NCI-H1417 (cell line): ENCODE data around the gene POU2F1.
"Not testable (repeated sequence)": the region's sequence is repeated elsewhere in the genome, so short reads cannot be mapped to it uniquely, and the experiment has no call there.

Experiments
- DNase-seq, 3 experiments: peaks; one replicate each; lab custom pipeline; 2025; lab: John Stamatoyannopoulos, UW

POU2F1 gene

DNA sequence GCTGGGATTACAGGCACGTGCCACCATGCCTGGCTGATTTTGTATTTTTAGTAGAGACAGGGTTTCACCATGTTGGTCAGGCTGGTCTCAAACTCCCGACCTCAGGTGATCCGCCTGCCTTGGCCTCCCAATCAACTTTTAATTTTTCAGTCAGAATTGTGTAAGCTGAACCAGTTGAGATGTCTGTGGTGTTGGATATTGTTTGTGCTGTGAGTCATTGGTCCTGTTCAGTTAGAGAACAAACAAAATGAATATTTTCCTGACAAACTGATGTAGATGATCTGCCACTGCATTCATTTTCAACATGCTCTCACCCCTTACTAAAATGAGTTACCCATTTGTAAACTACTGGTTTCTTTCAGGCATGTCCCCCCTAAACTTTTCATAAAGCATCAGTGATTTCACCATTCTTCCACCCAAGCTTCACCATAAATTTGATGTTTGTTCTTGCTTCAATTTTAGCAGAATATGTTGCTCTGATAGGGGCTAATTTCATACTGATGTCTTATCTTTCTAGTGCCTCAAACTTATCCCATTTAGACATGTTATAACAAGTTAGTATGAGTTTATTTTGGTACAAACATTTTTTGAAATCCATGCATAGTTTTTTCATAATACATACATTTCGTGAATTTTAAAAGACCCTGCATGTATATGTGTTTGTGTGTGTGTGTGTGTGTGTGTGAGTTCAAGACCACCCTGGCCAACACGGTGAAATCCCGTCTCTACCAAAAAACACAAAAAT is 15.2 kb upstream of the POU2F1 start:
- DNase-seq = not testable (repeated sequence)

DNA sequence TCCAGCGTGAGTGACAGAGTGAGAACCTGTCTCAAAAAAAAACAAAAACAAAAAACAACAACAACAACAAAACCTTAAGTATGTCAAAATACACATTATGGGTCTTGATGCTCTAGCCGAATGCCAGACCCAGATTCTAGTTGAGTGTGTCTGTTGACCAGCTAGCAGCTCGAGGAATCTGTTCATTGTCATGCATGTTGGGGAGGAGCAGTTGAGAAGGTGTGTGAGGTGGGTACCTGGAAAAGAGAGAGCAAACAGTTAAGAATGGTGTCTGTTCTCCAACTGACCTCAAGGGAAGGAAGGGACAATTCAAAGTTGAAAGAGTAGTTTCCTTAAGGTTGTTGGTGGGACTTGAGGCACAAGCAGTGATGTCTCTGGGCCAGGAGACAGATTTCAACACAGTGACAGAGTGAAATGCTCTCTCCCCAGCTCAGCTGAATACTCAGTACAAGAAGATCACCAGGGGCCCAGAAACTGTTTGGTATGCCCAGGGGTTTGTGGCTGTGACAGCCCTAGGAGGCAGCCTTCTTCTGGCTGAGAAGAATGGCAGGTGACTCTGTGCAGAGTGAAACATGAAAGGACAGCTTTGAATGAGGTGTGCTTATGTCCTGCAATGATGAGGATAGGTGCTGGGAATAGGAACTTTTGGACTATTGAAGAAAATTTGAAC is 14.4 kb upstream of the POU2F1 start:
- DNase-seq = no peak

DNA sequence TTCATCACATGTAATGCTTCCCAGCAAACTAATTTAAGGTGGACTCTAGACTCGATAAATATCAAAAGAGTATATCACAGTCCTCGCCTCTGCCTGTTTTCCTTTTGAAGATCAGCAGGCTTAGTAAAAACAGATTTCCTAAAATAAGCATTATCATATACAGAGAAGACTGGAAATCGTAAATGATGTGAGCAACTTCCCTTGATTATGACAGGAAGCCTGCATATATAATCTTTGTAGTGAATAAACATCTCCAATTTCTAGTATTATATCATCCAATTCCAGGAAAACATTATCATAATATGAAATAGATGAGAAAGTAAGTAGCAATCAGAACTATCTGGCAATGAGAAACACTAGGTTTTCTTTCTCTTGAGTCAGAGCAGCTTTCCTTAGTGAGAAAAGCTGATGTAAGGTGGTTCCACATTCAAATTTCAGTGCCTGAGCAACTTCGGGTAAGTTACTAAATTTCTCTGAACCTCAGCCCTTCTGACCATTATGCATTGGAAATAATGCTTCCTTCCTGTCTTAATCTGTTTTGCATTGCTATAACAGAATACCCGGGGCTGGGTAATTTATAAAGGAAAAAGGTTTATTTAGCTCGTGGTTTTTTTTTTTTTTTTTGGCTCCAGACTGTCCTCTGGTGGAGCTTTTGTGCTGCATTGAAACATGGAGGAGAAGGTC is 12.6 kb upstream of the POU2F1 start:
- no peak for DNase-seq

DNA sequence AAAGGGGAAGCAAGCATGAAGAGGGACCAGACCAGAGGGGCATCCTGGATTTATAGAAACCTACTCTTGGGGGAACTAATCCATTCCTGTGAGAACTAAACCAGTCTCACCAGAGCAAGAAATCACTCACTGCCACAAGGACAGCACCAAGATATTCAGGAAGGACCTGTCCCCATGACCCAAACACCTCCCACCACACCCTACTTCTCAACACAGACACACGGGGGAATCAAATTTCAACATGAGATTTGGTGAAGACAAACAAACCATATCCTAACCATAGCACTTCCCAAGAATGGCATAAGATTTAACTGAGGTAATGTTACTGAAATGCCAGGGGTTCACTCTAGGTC is 12.1 kb upstream of the POU2F1 start:
- no peak for DNase-seq

DNA sequence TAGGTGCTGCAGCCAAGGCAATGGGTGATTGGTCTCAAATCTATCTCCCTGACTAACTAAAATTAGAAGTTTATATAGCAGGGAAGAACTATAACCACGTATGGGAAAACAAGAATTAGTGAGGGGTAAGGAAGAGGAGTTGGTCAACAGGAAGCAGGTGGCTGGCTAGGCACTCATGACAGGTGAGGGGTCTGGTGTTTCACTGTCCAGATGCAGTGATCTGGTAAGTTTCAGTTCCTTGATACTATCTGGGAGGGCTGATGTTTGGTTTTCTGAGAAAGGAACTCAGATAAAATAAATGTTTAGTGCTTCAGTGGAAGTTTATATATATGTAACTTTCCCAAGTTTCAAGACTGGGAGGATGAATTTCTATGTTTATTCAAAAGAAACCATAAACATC is 11.6 kb upstream of the POU2F1 start:
- no peak for DNase-seq

DNA sequence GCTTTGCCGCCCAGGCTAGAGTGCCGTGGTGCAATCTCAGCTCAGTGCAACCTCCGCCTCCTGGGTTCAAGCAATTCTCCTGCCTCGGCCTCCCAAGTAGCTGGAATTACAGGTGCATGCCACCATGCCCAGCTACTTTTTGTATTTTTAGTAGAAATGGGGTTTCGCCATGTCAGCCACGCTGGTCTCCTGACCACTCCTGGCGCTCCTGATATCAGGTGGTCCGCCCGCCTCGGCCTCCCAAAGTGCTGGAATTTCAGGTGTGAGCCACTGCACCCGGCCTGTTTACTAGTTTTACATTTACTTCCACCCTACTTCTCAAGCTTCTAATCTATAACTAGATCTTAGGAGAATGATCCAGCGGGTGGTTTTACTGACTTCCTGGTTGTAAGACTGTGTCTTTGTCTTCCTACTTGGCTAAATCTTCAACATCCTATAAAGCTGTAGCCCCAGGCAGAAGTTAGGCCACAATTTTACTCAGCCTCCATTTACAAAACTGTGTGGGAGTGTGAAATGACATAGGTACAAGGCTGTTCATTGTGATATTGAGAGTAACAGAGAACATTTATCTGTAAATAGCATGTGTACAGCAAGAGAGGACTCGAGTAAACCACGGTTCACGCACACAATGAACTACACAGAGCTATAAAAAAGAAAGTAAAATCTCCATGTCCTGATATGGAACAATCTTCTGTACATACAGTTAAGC is 9.6 kb upstream of the POU2F1 start:
- no peak for DNase-seq

DNA sequence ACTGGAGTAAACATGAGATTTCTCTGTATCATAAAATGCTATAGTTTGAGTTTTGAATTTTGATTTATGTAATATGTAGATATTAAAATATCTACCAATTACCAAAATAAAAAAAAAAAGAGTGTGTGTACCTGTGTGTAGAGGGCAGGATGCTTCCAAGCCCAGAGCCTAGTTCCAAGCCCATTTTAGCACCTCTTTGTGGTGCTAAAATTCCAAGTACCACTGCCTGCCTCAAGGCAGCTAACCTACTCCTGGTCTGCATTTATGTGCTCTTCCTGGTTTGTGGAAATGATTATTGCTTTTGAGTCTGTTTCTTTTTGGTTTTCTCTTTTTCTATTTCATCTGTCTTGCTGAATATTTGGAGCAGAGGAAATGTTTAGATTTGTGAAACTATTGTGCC is 8.7 kb upstream of the POU2F1 start:
- no peak for DNase-seq

DNA sequence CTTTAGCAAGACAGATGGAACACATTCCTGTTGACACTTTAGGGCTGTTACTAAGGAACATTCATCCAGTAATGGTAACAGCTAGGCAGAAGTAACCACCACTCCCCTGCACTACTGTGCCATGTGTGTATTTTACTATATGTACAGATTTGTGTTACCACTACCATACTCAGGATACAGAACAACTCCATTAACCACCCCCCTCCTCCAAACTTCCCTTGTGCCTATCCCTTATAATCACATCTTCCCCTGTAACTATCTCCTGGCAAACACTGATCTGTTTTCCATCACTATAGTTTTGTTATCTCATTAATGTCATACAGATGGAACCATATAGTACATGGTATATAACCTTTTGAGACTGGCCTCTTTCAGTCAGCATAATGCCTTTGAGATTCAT is 3.9 kb upstream of the POU2F1 start:
- no peak for DNase-seq

DNA sequence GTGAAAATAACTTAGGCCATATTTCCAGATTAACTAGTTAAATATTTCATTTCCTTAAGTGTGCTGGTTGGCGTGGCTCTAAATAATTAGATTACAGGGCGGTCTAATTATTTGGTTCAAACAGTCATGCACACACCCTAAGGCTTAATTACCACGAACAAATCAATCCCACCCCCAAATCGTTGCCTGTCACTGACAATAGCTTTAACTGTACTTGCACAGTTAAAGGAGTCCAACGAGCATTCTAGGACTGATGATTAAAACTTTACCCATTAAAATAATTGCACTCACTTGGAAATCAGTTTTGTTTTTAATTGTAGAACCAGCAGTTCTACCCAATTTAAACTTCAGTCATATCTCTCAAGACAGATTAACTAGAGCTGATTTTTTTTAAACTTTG is 1.5 kb upstream of the POU2F1 start:
- DNase-seq = peak in 2 of 3 experiments; percentile 47 to 75

DNA sequence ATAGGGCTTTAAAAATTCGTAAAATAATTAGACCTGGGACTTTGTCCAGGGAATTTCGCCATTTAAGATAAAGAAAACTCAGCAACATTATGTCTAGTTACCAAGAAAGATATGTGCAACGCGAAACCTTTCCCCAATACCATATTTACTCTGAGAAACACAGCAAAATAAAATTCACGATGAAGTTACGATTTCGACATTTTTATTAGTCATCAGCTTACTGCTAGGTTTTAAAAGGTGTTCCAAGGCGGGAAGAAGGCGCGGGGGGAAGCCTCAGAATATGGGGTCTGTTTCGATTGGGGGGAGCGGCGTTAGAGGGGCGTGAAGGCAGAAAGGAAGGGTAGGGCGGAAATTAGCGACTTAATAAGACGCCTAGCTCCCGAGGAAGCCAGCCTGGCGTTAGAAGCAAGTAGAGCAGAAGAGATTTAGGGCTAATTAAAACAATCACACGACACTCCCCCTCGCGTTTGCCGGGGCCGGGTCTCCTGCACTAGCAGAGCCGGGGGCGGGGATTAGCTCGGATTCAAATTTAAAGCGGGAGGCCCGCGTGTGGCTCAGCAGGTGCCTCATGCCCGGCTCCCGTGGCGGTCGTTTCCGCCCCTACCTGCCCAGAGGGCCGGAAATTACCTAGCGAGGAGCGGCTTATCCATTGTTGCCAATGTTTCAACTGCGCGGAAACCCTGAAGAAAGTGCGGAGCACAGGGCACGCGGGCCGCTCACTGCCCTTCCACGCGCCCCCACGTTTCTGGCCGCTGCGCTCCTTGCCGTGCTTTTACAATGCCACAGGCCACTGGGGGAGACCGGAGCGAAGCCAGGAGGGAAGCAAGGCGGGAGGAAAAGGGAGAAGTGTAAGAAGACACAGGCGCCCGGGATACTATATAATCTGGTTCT is 795 bp upstream of the POU2F1 start:
- DNase-seq = peak; percentile 96 to 99 (median 98)

DNA sequence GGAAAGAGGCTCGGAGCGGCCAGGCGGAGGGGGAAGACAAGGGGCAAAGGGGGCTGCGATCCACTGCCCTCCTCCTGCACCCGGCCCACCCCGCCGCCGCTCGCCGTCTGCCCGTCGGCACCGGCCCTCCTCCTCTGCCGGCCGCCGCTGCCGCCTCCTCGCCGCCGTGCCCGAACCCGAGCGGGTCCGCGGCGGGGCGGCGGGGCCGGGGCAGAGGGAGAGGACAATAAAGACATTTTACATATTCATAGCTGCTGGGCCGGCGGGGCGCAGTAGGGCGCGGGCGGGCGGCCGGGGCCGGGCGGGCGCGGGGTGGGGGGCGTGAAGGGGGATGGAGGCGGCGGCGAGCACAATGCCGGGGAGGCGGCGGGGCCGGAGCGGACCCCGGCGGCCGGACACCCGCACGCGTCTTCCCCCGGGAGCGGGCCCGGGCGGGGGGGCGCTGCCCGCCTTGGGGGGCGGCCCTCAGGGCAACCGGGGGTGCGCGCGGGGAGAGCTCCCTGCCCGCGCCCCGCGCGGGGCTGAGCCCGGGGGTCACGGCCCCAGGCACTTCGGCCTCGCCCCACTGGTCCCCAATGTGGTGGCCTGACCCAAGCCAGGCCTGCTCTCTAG is 546 bp downstream of the POU2F1 start:
- DNase-seq = no peak

DNA sequence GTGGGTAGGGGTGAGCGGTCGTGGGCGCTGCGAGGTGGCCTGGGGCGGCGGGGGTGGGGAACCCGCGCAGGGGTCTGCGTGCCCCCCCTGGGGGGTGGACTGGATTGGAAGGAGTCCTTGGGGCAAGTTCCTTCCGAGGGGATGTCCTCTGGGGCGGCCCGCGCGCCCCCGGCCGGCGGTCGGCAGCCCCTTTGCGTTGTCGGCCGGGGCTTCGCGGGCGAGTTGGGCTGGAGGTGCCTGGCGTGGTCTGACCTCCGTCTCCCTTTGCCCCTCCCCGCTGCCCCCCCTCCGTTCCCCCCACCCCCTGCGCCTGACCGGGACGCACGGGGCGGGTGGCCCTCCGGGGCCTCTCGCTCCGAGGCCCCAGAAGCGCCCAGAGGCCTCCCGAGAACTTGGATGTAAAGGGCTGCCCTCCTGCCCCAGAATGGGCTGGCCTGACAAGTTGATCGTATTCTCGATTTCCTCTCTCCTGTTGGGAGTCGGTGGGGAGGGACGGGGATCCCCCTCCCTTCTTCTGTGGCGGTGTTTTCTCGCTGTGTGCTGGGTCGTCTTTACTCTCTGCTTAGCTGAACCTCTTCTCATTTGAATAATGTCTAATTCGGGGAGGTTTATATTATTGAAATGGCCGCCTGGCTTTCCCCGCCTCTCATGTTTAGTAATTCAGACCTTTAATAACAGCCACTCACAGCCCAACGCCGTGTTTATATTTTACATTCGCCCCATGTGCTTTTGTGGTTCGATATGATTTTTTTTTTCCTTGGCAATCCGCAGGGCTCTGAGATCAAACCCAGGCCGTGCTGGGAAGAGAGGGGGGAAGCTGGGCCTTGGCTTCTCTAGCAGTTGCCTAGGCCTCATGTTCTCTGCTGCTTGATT is 1.3 kb downstream of the POU2F1 start:
- peak; percentile 70 to 93 (median 80) for DNase-seq

DNA sequence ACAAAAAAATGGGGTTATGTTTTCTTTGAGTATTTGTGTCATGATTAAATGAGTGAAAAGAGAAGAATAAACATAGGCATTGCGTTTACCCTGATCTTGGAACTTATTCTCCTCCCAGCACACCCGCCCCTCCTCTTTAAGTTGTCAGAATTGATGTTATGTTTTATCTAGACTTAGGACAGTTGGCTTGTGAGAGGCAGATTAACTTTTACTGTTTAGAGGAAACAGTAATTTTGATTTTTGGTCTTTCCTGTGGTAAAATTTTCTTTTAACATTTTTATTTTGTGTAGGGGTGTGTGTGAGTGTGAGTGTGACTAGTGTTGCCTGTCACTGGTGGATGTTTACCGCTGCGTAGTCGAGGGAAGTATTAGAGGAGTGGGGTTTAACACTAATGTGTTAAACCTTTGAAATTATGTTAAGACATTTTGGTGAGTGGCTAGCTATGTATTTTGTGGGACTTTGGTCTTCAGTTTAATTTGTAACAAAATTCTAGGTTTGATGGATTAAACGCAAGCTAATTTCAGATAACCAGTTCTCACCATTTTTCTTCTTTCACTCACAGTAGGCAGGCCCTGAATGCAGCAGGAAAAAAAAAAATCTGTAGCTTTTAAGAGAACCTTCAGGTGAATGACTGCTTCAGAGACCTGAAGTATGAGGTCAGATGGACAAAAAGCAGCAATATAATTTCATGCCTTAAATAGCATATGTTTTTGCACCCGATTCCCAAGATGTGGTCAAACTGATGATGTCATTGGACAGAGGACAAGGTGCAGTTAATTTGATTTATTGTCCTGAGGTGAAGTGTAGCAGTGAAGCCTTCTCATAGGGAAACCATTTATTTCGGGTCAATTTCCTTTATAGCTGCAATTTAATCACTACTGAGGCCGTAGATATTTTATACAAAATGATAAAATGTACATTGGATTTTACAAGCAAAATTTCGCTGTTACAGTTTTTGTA is 2.7 kb downstream of the POU2F1 start:
- DNase-seq = peak; percentile 37 to 83 (median 64)

DNA sequence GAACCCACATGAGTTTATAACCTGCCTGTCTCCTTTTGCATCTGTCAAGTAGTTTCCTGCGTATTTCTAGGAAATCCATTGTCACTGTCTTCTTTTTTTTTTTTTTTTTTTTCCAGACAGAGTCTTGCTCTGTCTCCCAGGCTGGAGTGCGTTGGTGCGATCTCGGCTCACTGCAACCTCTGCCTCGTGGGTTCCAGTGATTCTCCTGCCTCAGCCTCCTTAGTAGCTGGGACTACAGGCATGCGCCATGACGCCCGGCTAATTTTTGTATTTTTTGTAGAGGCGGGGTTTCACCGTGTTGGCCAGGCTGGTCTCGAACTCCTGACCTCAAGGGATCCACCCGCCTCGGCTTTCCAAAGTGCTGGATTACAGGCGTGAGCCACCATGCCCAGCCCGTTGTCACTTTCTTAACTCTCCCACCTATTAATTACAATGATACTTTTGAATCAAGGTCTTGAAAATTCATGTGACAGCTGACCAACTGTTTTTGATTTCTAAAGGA is 4.1 kb downstream of the POU2F1 start:
- DNase-seq = not testable (repeated sequence)

DNA sequence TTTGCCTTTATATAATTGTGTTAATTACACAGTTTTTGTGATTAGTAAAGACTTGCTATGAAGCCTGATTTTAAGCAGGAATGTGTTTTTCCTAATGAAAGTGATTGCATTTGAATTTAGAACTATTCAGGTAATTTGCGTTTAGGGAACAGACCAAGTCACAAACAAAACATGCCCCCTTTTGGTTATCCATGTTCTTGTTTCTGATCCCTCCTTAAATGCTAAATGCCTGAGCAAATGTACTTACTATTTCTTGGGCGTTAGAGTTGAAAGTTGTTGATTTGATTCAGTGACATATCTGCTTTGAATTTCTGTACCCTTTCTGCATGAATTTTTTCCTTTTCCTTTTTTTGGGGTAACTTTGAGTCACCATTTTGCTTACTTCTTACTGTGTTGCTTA is 5.2 kb downstream of the POU2F1 start:
- no peak for DNase-seq

DNA sequence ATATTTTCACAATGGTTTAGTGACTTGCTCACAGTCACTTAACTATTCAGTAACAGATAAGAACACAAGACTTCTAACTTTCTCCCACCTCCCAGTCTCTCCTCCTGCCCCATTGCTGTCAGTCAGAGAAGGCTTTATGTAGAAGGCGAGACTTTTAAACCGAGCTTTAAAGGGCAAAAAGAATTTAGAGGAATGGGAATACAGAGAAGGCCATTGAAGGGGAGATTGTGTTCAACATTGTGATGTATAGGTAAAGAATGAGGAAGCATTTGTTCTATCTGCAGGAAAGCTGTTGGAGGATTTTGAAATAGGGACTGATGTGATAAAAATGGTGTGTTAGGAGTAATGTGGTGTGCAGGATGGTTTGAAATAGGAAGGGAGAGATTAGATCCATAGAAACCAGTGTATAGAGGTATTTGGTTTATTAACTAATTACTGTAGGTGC is 7.3 kb downstream of the POU2F1 start:
- DNase-seq = no peak

DNA sequence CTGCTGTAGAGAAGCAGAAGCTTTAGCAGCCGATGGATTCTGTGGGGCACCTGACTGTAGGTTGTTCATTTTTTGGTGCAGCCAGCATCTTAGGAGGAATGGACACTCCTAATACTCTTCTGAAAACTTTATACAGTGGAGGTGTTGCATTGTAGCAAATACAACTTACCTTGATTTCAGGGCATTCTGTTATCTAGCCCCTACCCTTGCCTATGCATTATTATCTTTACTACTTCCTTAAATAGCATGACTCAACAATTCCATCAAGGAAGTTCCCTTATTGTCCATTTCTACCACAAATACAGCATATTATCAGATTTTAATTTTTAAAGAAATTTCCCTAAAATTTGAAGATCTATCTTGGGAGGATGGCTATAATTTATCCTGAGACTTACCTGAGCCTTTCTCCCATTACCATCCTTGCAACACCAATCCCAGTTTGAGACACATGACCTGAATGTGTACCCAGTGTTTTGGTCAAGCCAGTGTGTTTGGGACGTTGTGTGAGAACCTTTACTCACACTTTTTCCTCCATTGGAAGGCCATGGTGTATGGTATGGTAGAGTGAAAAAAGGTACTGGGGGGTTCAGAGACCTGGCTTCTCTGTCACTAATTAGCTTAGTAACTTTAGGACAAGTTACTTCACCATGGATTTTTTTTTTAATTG is 9.2 kb downstream of the POU2F1 start:
- DNase-seq = no peak

DNA sequence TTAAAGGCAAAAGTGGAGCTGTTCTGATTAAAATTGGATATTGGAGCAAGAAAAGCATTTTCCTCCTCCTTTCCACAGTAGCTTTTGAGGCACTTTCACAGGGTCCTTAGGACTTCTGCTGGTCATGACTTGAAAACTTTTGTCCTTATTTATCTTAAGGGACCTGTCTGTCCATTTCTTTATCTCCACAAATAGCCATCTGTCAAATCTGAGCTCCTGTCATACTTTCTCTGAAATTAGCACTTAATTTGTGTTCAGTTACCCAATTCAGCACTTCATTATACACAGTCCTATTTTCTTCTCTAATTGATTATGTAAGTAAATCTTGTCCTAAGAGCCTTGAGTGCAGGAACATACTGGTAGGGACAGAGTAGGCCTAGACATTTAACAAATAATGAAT is 9.8 kb downstream of the POU2F1 start:
- no peak for DNase-seq
